Measurements from ENCODE around the gene KLF6.

The KLF6 gene

DNA sequence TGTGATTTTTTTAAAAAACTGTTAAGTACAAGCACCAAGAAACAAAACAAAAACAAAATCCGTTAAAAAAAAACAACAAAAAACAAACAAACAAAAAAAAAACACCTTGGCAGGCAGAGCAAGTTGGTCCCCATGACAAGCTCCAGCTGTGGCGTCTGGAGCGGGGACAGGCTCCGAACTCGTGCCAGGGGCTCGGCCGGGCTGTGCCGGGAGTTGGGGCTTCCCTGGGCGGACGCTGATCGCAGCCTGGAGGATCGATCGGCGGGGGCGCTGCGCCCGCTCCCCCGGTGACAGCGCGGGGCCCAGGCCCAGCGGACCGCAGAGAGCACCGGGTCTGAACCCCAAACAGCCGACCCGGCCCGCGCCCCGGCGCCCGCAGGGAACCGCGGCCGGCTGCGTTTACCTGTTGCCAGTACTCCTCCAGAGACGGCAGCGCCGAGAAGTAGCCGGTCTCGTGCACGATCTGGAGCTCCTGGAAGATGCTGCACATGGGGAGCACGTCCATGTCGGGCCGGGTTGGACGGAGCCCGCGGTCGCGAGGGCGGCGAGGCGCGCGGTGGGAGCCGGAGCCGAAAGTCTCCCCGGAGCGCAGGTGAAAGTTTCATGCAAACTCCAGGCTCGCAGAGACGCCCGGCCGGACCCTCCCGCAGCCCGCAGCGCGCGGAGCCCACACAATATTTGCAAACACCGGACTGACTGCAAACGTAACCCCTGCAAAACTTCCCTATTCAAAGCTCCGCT is at the start of gene KLF6:
TSS of gene KLF6 (minus strand) at position 700 of the 741 bp plus-strand sequence. CDS start at position 505, 195 bp downstream.
- no peak for TF ChIP-seq EZH2phosphoT487 (IDR thresholded peaks at IDR 0.05; ENCODE audit: borderline replicate concordance, low read length)
- TF ChIP-seq, protein P1, sequence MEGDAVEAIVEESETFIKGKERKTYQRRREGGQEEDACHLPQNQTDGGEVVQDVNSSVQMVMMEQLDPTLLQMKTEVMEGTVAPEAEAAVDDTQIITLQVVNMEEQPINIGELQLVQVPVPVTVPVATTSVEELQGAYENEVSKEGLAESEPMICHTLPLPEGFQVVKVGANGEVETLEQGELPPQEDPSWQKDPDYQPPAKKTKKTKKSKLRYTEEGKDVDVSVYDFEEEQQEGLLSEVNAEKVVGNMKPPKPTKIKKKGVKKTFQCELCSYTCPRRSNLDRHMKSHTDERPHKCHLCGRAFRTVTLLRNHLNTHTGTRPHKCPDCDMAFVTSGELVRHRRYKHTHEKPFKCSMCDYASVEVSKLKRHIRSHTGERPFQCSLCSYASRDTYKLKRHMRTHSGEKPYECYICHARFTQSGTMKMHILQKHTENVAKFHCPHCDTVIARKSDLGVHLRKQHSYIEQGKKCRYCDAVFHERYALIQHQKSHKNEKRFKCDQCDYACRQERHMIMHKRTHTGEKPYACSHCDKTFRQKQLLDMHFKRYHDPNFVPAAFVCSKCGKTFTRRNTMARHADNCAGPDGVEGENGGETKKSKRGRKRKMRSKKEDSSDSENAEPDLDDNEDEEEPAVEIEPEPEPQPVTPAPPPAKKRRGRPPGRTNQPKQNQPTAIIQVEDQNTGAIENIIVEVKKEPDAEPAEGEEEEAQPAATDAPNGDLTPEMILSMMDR (IDR thresholded peaks at IDR 0.05; ENCODE audit: low read depth, low read length, poor library complexity, severe bottlenecking): peak; percentile 41
- Histone ChIP-seq H3K36me3 (ENCODE audit: control insufficient read depth, low read length) (peaks cover 53% of the 10 kb centered on the region), H4K20me1 (ENCODE audit: control insufficient read depth, insufficient read depth, low read depth, low read length) (peaks cover 34% of the 10 kb centered on the region), H3K79me2 (ENCODE audit: control insufficient read depth, low read length) (peaks cover 53% of the 10 kb centered on the region), H3K9me3 (ENCODE audit: control insufficient read depth, insufficient read depth, low read length) (no peaks in the 10 kb centered on the region), H3F3A (ENCODE audit: control insufficient read depth, insufficient read depth) (no peaks in the 10 kb centered on the region), H3K9me2 (replicated peaks; ENCODE audit: control insufficient read depth, low read length) (no peaks in the 10 kb centered on the region), H3K27ac (ENCODE audit: low read depth, low read length) (peak within 1 kb of the TSS; percentile 90), H3K4me1 (ENCODE audit: control insufficient read depth, low read length) (peaks cover 28% of the 10 kb centered on the region), H3K27me3 (ENCODE audit: control insufficient read depth, low read length) (no peaks in the 10 kb centered on the region), H3K4me3 (ENCODE audit: low read length) (peak within 1 kb of the TSS; percentile 81), H3K4me2 (ENCODE audit: low read length) (peak within 1 kb of the TSS; percentile 87)

DNA sequence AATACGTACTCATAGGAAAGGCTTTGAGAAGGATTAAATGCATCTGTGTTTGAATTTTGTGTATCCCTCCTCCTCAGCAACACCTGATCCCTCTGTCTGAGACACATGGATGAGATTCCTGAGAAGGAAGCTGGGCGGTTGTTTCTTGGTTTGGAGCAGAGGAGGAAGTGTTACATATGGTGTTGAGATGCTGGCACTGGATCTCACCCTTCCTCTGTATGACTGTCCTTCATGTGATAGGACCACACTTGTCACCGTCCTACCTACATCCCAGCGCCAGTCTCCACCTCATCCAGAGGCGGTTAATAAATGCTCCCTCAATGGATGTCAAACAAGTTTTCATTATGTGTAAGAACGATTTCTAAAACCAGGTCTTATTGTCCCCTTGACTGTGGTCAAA is 49.4 kb upstream of the KLF6 start:
- TF ChIP-seq EZH2phosphoT487 (IDR thresholded peaks at IDR 0.05; ENCODE audit: borderline replicate concordance, low read length): no peak
- TF ChIP-seq, protein P1 (IDR thresholded peaks at IDR 0.05; ENCODE audit: low read depth, low read length, poor library complexity, severe bottlenecking): no peak
- H3K9me3 ChIP-seq (ENCODE audit: control insufficient read depth, insufficient read depth, low read length): no peaks in the 10 kb centered on the region
- no peaks in the 10 kb centered on the region for H3F3A ChIP-seq (ENCODE audit: control insufficient read depth, insufficient read depth)
- no peak overlapping the region for H3K4me2 ChIP-seq (ENCODE audit: low read length)
- H3K9me2 ChIP-seq (replicated peaks; ENCODE audit: control insufficient read depth, low read length): no peaks in the 10 kb centered on the region
- H3K27me3 ChIP-seq (ENCODE audit: control insufficient read depth, low read length): no peaks in the 10 kb centered on the region; the same call in 1 of the 2 replicates
- no peaks in the 10 kb centered on the region for H3K36me3 ChIP-seq (ENCODE audit: control insufficient read depth, low read length)
- H3K4me1 ChIP-seq (ENCODE audit: control insufficient read depth, low read length): peaks cover 7% of the 10 kb centered on the region
- no peak overlapping the region for H3K27ac ChIP-seq (ENCODE audit: low read depth, low read length)
- no peaks in the 10 kb centered on the region for H4K20me1 ChIP-seq (ENCODE audit: control insufficient read depth, insufficient read depth, low read depth, low read length)
- no peak overlapping the region for H3K4me3 ChIP-seq (ENCODE audit: low read length)
- no peaks in the 10 kb centered on the region for H3K79me2 ChIP-seq (ENCODE audit: control insufficient read depth, low read length)

DNA sequence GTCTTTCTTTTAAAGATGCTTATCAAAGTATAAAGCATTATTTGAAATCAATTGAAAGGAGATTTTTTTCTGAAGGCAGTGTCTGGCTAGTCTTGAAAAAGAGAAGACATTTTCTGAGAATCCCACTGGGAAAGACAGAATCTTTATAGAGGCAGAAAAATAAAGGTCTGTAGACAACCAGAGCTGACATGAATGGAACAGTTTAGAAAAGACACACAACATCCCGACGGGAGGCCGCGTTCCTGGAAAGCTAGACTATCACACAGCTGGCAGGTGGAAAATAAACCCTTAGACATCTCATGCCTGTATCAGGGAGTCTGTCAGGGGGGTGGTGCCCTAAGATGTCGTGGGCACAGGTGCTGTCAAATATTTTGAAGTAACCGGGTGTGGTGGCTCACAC is 48.0 kb upstream of the KLF6 start:
- Histone ChIP-seq H3K4me3 (ENCODE audit: low read length) (no peak overlapping the region), H3K4me1 (ENCODE audit: control insufficient read depth, low read length) (peaks cover 14% of the 10 kb centered on the region), H3K9me2 (replicated peaks; ENCODE audit: control insufficient read depth, low read length) (no peaks in the 10 kb centered on the region), H4K20me1 (ENCODE audit: control insufficient read depth, insufficient read depth, low read depth, low read length) (no peaks in the 10 kb centered on the region), H3K27me3 (ENCODE audit: control insufficient read depth, low read length) (no peaks in the 10 kb centered on the region; the same call in 1 of the 2 replicates), H3K79me2 (ENCODE audit: control insufficient read depth, low read length) (no peaks in the 10 kb centered on the region), H3K27ac (ENCODE audit: low read depth, low read length) (no peak overlapping the region), H3K36me3 (ENCODE audit: control insufficient read depth, low read length) (no peaks in the 10 kb centered on the region), H3F3A (ENCODE audit: control insufficient read depth, insufficient read depth) (no peaks in the 10 kb centered on the region), H3K9me3 (ENCODE audit: control insufficient read depth, insufficient read depth, low read length) (no peaks in the 10 kb centered on the region), H3K4me2 (ENCODE audit: low read length) (no peak overlapping the region)
- no peak for TF ChIP-seq EZH2phosphoT487 (IDR thresholded peaks at IDR 0.05; ENCODE audit: borderline replicate concordance, low read length)
- TF ChIP-seq, protein P1 (IDR thresholded peaks at IDR 0.05; ENCODE audit: low read depth, low read length, poor library complexity, severe bottlenecking): no peak

All from DOHH2 (cell line).